Astrocyte of the cerebellum (primary cell): ENCODE data around the gene USP15.

ENCODE experiments used
- DNase-seq: peaks from one replicate; pipeline ENCODE4 v3.0.0-alpha.2; 2011; ENCODE audit warnings: low read depth
- H3K4me3 ChIP-seq: 2 replicates; pipeline ENCODE4 v1.5.1; 2011; ENCODE audit warnings: mild to moderate bottlenecking, low read depth, low read length, moderate library complexity
- CTCF ChIP-seq: IDR thresholded peaks from 2 replicates; pipeline ENCODE4 v1.5.1; 2012; ENCODE audit warnings: low read length, low read depth, moderate library complexity, mild to moderate bottlenecking; ENCODE audit errors: missing control alignments
- in situ Hi-C: cut with HindIII; loops from 2 replicates; pipeline ENCODE4 v1.10.0; 2017; ENCODE audit warnings: low sequenced_read_pairs

The USP15 gene

DNA sequence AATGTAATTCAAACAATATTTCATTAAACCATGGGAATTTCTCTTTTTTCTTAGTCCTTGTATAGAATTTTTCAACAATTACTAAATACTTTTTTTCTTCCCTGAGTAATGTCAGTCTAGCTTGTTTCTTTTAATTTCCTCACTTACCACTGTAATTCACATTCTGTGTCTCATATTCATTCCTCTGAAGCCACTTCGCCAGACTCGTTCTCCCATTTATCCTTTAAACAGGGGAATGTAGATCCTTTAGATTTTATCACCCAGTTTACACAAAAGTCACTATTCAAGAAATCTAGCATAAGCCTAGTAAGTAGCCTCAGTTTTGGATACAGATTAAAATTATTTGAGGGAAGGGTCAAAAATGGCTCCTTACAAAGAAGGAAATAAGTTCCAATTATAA is 6.8 kb downstream of the USP15 start:
- in situ Hi-C loops = no loop called here
- H3K4me3 ChIP-seq = no peak overlapping the region
- DNase-seq = no peak
- no peak for TF ChIP-seq CTCF

GRCh38 chr12:62267480-62267879 is 7.3 kb downstream of the USP15 start:
- no peak overlapping the region for H3K4me3 ChIP-seq
- in situ Hi-C loops = no loop called here
- TF ChIP-seq CTCF = no peak
- DNase-seq = no peak

DNA sequence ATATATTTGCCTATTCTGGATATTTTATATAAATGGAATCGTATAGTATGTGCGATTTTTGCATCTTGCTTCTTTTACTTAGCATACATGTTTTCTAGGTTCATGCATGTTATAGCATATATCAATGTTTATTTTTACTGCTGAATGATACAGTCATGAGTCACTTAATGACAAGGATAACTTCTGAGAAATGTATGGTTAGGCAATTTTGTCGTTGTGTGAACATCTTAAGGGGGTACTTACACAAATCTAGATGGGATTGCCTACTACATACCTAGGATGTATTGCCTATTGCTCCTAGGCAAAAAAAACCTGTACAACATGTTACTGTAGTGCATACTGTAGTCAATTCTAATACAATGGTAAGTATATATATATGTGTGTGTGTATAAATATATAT is 8.8 kb downstream of the USP15 start:
- TF ChIP-seq CTCF = no peak
- DNase-seq = no peak
- H3K4me3 ChIP-seq = no peak overlapping the region
- in situ Hi-C loops = no loop called here

DNA sequence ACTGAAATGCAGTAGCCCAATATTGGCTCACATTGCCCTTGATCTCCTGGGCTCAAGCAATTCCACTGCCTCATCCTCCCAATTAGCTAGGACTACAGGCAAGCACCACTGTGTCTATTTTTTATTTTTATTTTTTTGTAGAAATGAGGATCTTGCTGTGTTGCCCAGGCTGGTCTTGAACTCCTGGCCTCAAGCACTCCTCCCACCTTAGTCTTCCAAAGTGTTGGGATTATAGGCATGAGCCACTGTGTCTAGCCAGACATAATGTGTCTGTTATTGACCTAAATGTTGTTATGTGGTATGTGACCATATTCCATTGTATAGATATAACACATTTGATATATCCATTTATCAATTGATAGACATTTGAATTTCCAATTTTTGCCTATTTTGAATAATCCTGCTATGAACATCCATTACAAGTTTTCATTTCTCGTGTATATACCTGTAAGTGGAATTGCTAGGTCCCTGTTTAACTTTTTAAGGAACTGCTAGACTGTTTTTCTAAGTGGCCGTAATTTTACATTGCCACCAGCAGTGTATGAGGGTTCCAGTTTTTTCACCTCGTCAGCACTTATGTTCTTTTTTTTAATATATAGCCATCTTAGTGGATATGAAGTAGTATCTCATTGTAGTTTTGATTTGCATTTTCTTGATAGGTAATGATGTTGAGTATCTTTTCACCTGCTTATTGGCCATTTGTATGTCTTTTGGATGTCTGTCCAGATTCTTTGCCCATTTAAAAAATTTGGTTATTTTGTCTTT is 9.4 kb downstream of the USP15 start:
- in situ Hi-C loops = no loop called here
- no peak for DNase-seq
- TF ChIP-seq CTCF = no peak
- no peak overlapping the region for H3K4me3 ChIP-seq

GRCh38 chr12:62270384-62270783 is 10.2 kb downstream of the USP15 start:
- in situ Hi-C loops = no loop called here
- no peak for TF ChIP-seq CTCF
- H3K4me3 ChIP-seq = no peak overlapping the region
- no peak for DNase-seq

GRCh38 chr12:62270872-62271271 is 10.7 kb downstream of the USP15 start:
- DNase-seq = no peak
- no peak overlapping the region for H3K4me3 ChIP-seq
- TF ChIP-seq CTCF = no peak
- in situ Hi-C loops = no loop called here
